ENCODE data around the gene APC. TPM values are rescaled to one million over a fixed set of nuclear protein-coding genes. Genes with fewer than 3 reads are reported as not detected.
A peak's percentile ranks its signal among the peaks of the same experiment; 100 is the strongest.

Gene APC
- total RNA-seq, 1 donor from 2014 or later, result 53.9 TPM

- H3K4me1 Mint-ChIP-seq (ENCODE audit: low read depth, unreplicated experiment), result peaks cover 8% of the 10 kb centered on the region
- H3K27me3 Mint-ChIP-seq (ENCODE audit: low read depth, unreplicated experiment), result no peaks in the 10 kb centered on the region
- Histone ChIP-seq H3K9me3 (ENCODE audit: insufficient read depth, low read depth, low read length) (no peaks in the 10 kb centered on the region), H3K79me2 (ENCODE audit: insufficient read depth, low read length) (peaks cover 67% of the 10 kb centered on the region), H3K4me3 (ENCODE audit: insufficient read depth, low read depth, low read length) (no peak overlapping the region), H4K20me1 (ENCODE audit: insufficient read depth, low read length) (peaks cover 37% of the 10 kb centered on the region), H3K4me2 (ENCODE audit: low read length) (peak overlapping the region; percentile 85), H3K36me3 (ENCODE audit: insufficient read depth, low read length) (no peaks in the 10 kb centered on the region), H3K4me1 (ENCODE audit: insufficient read depth, low read length) (peaks cover 11% of the 10 kb centered on the region), H2AFZ (ENCODE audit: low read depth, low read length) (no peak overlapping the region), H3K27ac (ENCODE audit: low read depth, low read length) (no peak overlapping the region), H3K9ac (ENCODE audit: low read length) (no peak overlapping the region), H3K27me3 (ENCODE audit: insufficient read depth, low read length) (no peaks in the 10 kb centered on the region)
- H3K27ac Mint-ChIP-seq (ENCODE audit: unreplicated experiment), result peak overlapping the region; percentile 35
- H3K4me3 Mint-ChIP-seq (ENCODE audit: unreplicated experiment), result peak overlapping the region; percentile 89
- no peaks in the 10 kb centered on the region for H3K36me3 Mint-ChIP-seq (ENCODE audit: low read depth, unreplicated experiment)
- peak; percentile 35 for DNase-seq (ENCODE audit: low read depth)
- no peak for FAIRE-seq
- TF ChIP-seq CTCF (IDR thresholded peaks at IDR 0.05; ENCODE audit: insufficient read depth, low read depth, low read length) (no peak), EZH2 (IDR thresholded peaks at IDR 0.05; ENCODE audit: insufficient read depth, low read length) (no peak)
- no peaks in the 10 kb centered on the region for H3K9me3 Mint-ChIP-seq (ENCODE audit: unreplicated experiment)
Observed at GRCh38 chr5:112709416-112709815, 28.3 kb upstream of the APC start.

- peaks cover 82% of the 10 kb centered on the region for H3K79me2 ChIP-seq (ENCODE audit: insufficient read depth, low read length)
- H3K4me3 ChIP-seq (ENCODE audit: insufficient read depth, low read depth, low read length), result no peak overlapping the region
Observed at GRCh38 chr5:112710896-112711295, 26.8 kb upstream of the APC start.

More at GRCh38 chr5:112710896-112711295, 26.8 kb upstream of the APC start:
- H3K27ac Mint-ChIP-seq (ENCODE audit: unreplicated experiment), result no peak overlapping the region
- Histone ChIP-seq H3K27me3 (ENCODE audit: insufficient read depth, low read length) (no peaks in the 10 kb centered on the region), H4K20me1 (ENCODE audit: insufficient read depth, low read length) (peaks cover 40% of the 10 kb centered on the region), H3K9me3 (ENCODE audit: insufficient read depth, low read depth, low read length) (no peaks in the 10 kb centered on the region), H3K9ac (ENCODE audit: low read length) (no peak overlapping the region), H3K4me1 (ENCODE audit: insufficient read depth, low read length) (peaks cover 10% of the 10 kb centered on the region), H3K36me3 (ENCODE audit: insufficient read depth, low read length) (no peaks in the 10 kb centered on the region), H3K4me2 (ENCODE audit: low read length) (no peak overlapping the region), H2AFZ (ENCODE audit: low read depth, low read length) (no peak overlapping the region), H3K27ac (ENCODE audit: low read depth, low read length) (no peak overlapping the region)
- no peak overlapping the region for H3K4me3 Mint-ChIP-seq (ENCODE audit: unreplicated experiment)
- H3K4me1 Mint-ChIP-seq (ENCODE audit: low read depth, unreplicated experiment), result peaks cover 7% of the 10 kb centered on the region
- TF ChIP-seq CTCF (IDR thresholded peaks at IDR 0.05; ENCODE audit: insufficient read depth, low read depth, low read length), result no peak
- TF ChIP-seq EZH2 (IDR thresholded peaks at IDR 0.05; ENCODE audit: insufficient read depth, low read length), result no peak
- H3K27me3 Mint-ChIP-seq (ENCODE audit: low read depth, unreplicated experiment), result no peaks in the 10 kb centered on the region
- DNase-seq (ENCODE audit: low read depth) (no peak), FAIRE-seq (no peak)
- H3K36me3 Mint-ChIP-seq (ENCODE audit: low read depth, unreplicated experiment), result no peaks in the 10 kb centered on the region
- no peaks in the 10 kb centered on the region for H3K9me3 Mint-ChIP-seq (ENCODE audit: unreplicated experiment)

Data from astrocyte (in vitro differentiated cells and primary cell).